Measurements from ENCODE around the gene EMD. TPM values are rescaled to one million over a fixed set of nuclear protein-coding genes. Genes with fewer than 3 reads are reported as not detected.

The EMD gene
- total and polyA plus RNA-seq, 2 of the 13 experiments (the other 11 are each of a cell fraction or from before 2014, with no cell fraction given), result 14.5 to 14.9 TPM

- TF ChIP-seq ZNF503 (CRISPR knock-in tag; IDR thresholded peaks at IDR 0.05), result no peak
- no peak for TF ChIP-seq ZNF225 (CRISPR knock-in tag; IDR thresholded peaks at IDR 0.05)
- TF ChIP-seq ZNF317 (CRISPR knock-in tag; IDR thresholded peaks at IDR 0.05), result no peak
- peak; percentile 28; the same call in 1 of the 2 replicates for TF ChIP-seq NCOR1 (IDR thresholded peaks at IDR 0.05; ENCODE audit: borderline replicate concordance, low read length)
- TF ChIP-seq POGK (CRISPR knock-in tag; conservative IDR thresholded peaks at IDR 0.05), result peak; percentile 66; the same call in 1 of the 2 replicates
- no peak for TF ChIP-seq IRF9 (CRISPR knock-in tag; IDR thresholded peaks at IDR 0.05; ENCODE audit: borderline replicate concordance)
- TF ChIP-seq SALL1 (CRISPR knock-in tag; IDR thresholded peaks at IDR 0.05), result 0 out of 2 replicates have a peak, but pooled peaks have one; percentile 39
- no peak for TF ChIP-seq NFE2 (CRISPR knock-in tag; IDR thresholded peaks at IDR 0.05)
- no peak; the same call in 1 of the 2 replicates for TF ChIP-seq ZFP82 (CRISPR knock-in tag; IDR thresholded peaks at IDR 0.05; ENCODE audit: borderline replicate concordance)
- TF ChIP-seq ZNF749 (CRISPR knock-in tag; IDR thresholded peaks at IDR 0.05; ENCODE audit: borderline replicate concordance), result no peak
- TF ChIP-seq MAFK (conservative IDR thresholded peaks at IDR 0.05 in 1 of 2, IDR thresholded peaks at IDR 0.05 in 1 of 2; ENCODE audit: low read length in 2 of 2), result no peak
- TF ChIP-seq FOXP1 (IDR thresholded peaks at IDR 0.05), result no peak
- 0 out of 2 replicates have a peak, but pooled peaks have one; percentile 12 for TF ChIP-seq FOXP1 (CRISPR knock-in tag; IDR thresholded peaks at IDR 0.05)
- TF ChIP-seq ZMYM3 (CRISPR knock-in tag; IDR thresholded peaks at IDR 0.05), result no peak
- TF ChIP-seq ZNF101 (CRISPR knock-in tag; IDR thresholded peaks at IDR 0.05; ENCODE audit: borderline replicate concordance, low read depth), result no peak
- TF ChIP-seq ZNF24 (IDR thresholded peaks at IDR 0.05), result no peak
- no peak for TF ChIP-seq CEBPZ (IDR thresholded peaks at IDR 0.05; ENCODE audit: low read length)
- TF ChIP-seq KDM2A (CRISPR knock-in tag; IDR thresholded peaks at IDR 0.05; ENCODE audit: borderline replicate concordance, low read depth), result peak; percentile 66
- no peak for TF ChIP-seq ELF4 (CRISPR knock-in tag; IDR thresholded peaks at IDR 0.05; ENCODE audit: borderline replicate concordance)
- TF ChIP-seq SYNCRIP (IDR thresholded peaks at IDR 0.05; ENCODE audit: insufficient read depth, low read depth, low read length), result no peak
- peak; percentile 37; the same call in 1 of the 2 replicates for TF ChIP-seq ERF (CRISPR knock-in tag; IDR thresholded peaks at IDR 0.05)
- no peak for TF ChIP-seq HOXA9 (CRISPR knock-in tag; IDR thresholded peaks at IDR 0.05; ENCODE audit: borderline replicate concordance)
Measured at GRCh38 chrX:154401045-154401799, 22.1 kb downstream of the EMD start (continued).
